ENCODE measurements around the gene POLR3B. TPM values are rescaled to one million over a fixed set of nuclear protein-coding genes. Genes with fewer than 3 reads are reported as not detected.

POLR3B gene
- total and polyA plus RNA-seq, 2 experiments from 2014 or later, result 4.0 to 14.6 TPM

- TF ChIP-seq, protein P1, sequence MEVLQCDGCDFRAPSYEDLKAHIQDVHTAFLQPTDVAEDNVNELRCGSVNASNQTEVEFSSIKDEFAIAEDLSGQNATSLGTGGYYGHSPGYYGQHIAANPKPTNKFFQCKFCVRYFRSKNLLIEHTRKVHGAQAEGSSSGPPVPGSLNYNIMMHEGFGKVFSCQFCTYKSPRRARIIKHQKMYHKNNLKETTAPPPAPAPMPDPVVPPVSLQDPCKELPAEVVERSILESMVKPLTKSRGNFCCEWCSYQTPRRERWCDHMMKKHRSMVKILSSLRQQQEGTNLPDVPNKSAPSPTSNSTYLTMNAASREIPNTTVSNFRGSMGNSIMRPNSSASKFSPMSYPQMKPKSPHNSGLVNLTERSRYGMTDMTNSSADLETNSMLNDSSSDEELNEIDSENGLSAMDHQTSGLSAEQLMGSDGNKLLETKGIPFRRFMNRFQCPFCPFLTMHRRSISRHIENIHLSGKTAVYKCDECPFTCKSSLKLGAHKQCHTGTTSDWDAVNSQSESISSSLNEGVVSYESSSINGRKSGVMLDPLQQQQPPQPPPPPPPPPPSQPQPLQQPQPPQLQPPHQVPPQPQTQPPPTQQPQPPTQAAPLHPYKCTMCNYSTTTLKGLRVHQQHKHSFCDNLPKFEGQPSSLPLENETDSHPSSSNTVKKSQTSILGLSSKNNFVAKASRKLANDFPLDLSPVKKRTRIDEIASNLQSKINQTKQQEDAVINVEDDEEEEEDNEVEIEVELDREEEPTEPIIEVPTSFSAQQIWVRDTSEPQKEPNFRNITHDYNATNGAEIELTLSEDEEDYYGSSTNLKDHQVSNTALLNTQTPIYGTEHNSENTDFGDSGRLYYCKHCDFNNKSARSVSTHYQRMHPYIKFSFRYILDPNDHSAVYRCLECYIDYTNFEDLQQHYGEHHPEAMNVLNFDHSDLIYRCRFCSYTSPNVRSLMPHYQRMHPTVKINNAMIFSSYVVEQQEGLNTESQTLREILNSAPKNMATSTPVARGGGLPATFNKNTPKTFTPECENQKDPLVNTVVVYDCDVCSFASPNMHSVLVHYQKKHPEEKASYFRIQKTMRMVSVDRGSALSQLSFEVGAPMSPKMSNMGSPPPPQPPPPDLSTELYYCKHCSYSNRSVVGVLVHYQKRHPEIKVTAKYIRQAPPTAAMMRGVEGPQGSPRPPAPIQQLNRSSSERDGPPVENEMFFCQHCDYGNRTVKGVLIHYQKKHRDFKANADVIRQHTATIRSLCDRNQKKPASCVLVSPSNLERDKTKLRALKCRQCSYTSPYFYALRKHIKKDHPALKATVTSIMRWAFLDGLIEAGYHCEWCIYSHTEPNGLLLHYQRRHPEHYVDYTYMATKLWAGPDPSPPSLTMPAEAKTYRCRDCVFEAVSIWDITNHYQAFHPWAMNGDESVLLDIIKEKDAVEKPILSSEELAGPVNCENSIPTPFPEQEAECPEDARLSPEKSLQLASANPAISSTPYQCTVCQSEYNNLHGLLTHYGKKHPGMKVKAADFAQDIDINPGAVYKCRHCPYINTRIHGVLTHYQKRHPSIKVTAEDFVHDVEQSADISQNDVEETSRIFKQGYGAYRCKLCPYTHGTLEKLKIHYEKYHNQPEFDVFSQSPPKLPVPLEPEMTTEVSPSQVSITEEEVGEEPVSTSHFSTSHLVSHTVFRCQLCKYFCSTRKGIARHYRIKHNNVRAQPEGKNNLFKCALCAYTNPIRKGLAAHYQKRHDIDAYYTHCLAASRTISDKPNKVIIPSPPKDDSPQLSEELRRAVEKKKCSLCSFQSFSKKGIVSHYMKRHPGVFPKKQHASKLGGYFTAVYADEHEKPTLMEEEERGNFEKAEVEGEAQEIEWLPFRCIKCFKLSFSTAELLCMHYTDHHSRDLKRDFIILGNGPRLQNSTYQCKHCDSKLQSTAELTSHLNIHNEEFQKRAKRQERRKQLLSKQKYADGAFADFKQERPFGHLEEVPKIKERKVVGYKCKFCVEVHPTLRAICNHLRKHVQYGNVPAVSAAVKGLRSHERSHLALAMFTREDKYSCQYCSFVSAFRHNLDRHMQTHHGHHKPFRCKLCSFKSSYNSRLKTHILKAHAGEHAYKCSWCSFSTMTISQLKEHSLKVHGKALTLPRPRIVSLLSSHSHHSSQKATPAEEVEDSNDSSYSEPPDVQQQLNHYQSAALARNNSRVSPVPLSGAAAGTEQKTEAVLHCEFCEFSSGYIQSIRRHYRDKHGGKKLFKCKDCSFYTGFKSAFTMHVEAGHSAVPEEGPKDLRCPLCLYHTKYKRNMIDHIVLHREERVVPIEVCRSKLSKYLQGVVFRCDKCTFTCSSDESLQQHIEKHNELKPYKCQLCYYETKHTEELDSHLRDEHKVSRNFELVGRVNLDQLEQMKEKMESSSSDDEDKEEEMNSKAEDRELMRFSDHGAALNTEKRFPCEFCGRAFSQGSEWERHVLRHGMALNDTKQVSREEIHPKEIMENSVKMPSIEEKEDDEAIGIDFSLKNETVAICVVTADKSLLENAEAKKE (CRISPR knock-in tag; IDR thresholded peaks at IDR 0.05), result no peak
These were observed 2.3 kb downstream of the POLR3B start (continued) for GRCh38 chr12:106359646-106360399.

DNA sequence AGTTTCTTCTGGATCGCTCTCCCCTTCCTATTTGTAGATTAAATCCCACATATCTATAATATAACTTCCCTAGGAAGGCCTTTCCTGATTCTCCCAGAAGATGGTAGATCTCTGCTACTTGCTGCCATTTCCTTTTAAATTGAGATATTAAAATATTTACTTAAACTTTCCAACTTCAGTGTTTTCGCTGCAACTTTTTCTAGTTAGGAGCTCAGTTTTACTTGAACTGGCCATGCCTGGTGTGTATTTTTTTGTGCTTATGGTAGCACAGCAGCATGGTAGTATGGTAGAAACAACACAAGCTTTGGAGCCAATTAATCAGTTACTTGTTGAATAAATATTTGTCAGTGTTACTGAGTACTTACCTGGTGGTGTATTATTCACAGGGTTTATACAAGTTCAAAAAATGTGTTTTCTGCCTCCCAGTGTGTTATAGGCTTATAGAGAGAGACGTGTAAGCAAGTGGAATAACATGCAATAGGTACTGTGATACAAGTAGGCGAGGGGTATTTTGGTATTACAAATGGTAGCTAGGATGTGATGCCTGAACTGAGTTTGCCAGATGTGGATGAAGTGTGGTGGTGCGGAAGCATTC, 2.9 kb downstream of the POLR3B start:
- H4K20me1 ChIP-seq (replicated peaks; ENCODE audit: insufficient read depth), result peaks cover 6% of the 10 kb centered on the region
- H3K27me3 ChIP-seq (ENCODE audit: insufficient read depth), result no peaks in the 10 kb centered on the region
- no peaks in the 10 kb centered on the region for H3K9me3 Mint-ChIP-seq
- no peak for TF ChIP-seq CREB1 (CRISPR knock-in tag; IDR thresholded peaks at IDR 0.05; ENCODE audit: low read depth)
- TF ChIP-seq, protein P2, sequence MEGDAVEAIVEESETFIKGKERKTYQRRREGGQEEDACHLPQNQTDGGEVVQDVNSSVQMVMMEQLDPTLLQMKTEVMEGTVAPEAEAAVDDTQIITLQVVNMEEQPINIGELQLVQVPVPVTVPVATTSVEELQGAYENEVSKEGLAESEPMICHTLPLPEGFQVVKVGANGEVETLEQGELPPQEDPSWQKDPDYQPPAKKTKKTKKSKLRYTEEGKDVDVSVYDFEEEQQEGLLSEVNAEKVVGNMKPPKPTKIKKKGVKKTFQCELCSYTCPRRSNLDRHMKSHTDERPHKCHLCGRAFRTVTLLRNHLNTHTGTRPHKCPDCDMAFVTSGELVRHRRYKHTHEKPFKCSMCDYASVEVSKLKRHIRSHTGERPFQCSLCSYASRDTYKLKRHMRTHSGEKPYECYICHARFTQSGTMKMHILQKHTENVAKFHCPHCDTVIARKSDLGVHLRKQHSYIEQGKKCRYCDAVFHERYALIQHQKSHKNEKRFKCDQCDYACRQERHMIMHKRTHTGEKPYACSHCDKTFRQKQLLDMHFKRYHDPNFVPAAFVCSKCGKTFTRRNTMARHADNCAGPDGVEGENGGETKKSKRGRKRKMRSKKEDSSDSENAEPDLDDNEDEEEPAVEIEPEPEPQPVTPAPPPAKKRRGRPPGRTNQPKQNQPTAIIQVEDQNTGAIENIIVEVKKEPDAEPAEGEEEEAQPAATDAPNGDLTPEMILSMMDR (conservative IDR thresholded peaks at IDR 0.05; ENCODE audit: low read depth in 2 of 2), result no peak
- TF ChIP-seq REST (IDR thresholded peaks at IDR 0.05; ENCODE audit: unreplicated experiment), result no peak
- no peak for TF ChIP-seq ETS1 (IDR thresholded peaks at IDR 0.05)
- no peak for TF ChIP-seq STAT1 (IDR thresholded peaks at IDR 0.05; ENCODE audit: unreplicated experiment)
- TF ChIP-seq ZNF331 (CRISPR knock-in tag; IDR thresholded peaks at IDR 0.05; ENCODE audit: low read depth), result no peak
- no peak for TF ChIP-seq EZH2phosphoT487 (IDR thresholded peaks at IDR 0.05; ENCODE audit: unreplicated experiment)

More for the DNA sequence above, 2.9 kb downstream of the POLR3B start:
- H3K4me3 Mint-ChIP-seq, result no peak overlapping the region
- Histone ChIP-seq H3K4me1 (ENCODE audit: insufficient read depth) (peaks cover 8% of the 10 kb centered on the region; the same call in 1 of the 2 replicates), H3K4me2 (no peak overlapping the region), H3K4me3 (no peak overlapping the region), H2AFZ (no peak overlapping the region), H3K79me2 (replicated peaks; ENCODE audit: insufficient read depth) (peaks cover 35% of the 10 kb centered on the region), H3F3A (replicated peaks; ENCODE audit: low read depth) (no peaks in the 10 kb centered on the region), H3K36me3 (ENCODE audit: insufficient read depth) (no peaks in the 10 kb centered on the region), H3K9me2 (ENCODE audit: insufficient read depth) (no peaks in the 10 kb centered on the region), H3K27ac (ENCODE audit: low read depth) (no peak overlapping the region)
- H3K4me1 Mint-ChIP-seq, result peaks cover 8% of the 10 kb centered on the region
- ATAC-seq, result no peak
- H3K27me3 Mint-ChIP-seq (ENCODE audit: insufficient read depth, low read depth, poor library complexity), result peaks cover 12% of the 10 kb centered on the region
- H3K36me3 Mint-ChIP-seq (ENCODE audit: low read depth), result no peaks in the 10 kb centered on the region; the same call in 2 of the 3 replicates
- DNase-seq (ENCODE audit: low spot score), result no peak
- H3K27ac Mint-ChIP-seq, result no peak overlapping the region

All from GM23338 (cell line).